ENCODE results near the gene CDH8.
"Not testable (repeated sequence)": the region's sequence is repeated elsewhere in the genome, so short reads cannot be mapped to it uniquely, and the experiment has no call there.

CDH8 gene

GRCh38 chr16:61797961-61798507, 238.2 kb downstream of the CDH8 start:
- TF ChIP-seq CTCF (IDR thresholded peaks at IDR 0.05; ENCODE audit: low read depth, low read length, missing control alignments) = no peak
- no peak for DNase-seq (ENCODE audit: extremely low read depth, low read depth)
- no peak overlapping the region for H3K4me3 ChIP-seq (replicated peaks; ENCODE audit: low read depth, low read length)

- no peak for DNase-seq (ENCODE audit: extremely low read depth, low read depth)
- no peak overlapping the region for H3K4me3 ChIP-seq (replicated peaks; ENCODE audit: low read depth, low read length)
- TF ChIP-seq CTCF (IDR thresholded peaks at IDR 0.05; ENCODE audit: low read depth, low read length, missing control alignments) = no peak
These were observed 238.9 kb downstream of the CDH8 start for GRCh38 chr16:61797296-61797795.

GRCh38 chr16:61792194-61792909, 243.9 kb downstream of the CDH8 start:
- no peak for TF ChIP-seq CTCF (IDR thresholded peaks at IDR 0.05; ENCODE audit: low read depth, low read length, missing control alignments)
- peak; percentile 10 for DNase-seq (ENCODE audit: extremely low read depth, low read depth)
- no peak overlapping the region for H3K4me3 ChIP-seq (replicated peaks; ENCODE audit: low read depth, low read length)

GRCh38 chr16:61791464-61791863, 244.8 kb downstream of the CDH8 start:
- H3K4me3 ChIP-seq (replicated peaks; ENCODE audit: low read depth, low read length) = no peak overlapping the region
- TF ChIP-seq CTCF (IDR thresholded peaks at IDR 0.05; ENCODE audit: low read depth, low read length, missing control alignments) = no peak
- DNase-seq (ENCODE audit: extremely low read depth, low read depth) = no peak

- H3K4me3 ChIP-seq (replicated peaks; ENCODE audit: low read depth, low read length); DNase-seq (ENCODE audit: extremely low read depth, low read depth): not testable (repeated sequence)
These were observed 254.4 kb downstream of the CDH8 start for GRCh38 chr16:61781855-61782254.

- DNase-seq (ENCODE audit: extremely low read depth, low read depth) = no peak
- no peak overlapping the region for H3K4me3 ChIP-seq (replicated peaks; ENCODE audit: low read depth, low read length)
- no peak for TF ChIP-seq CTCF (IDR thresholded peaks at IDR 0.05; ENCODE audit: low read depth, low read length, missing control alignments)
These were observed 256.1 kb downstream of the CDH8 start for GRCh38 chr16:61780161-61780560.

- no peak overlapping the region for H3K4me3 ChIP-seq (replicated peaks; ENCODE audit: low read depth, low read length)
- no peak for DNase-seq (ENCODE audit: extremely low read depth, low read depth)
- no peak for TF ChIP-seq CTCF (IDR thresholded peaks at IDR 0.05; ENCODE audit: low read depth, low read length, missing control alignments)
These were observed 265.9 kb downstream of the CDH8 start for GRCh38 chr16:61770301-61770700.

All from HFF-Myc (cell line).